H9 (cell line): Measurements from ENCODE around the gene ITPR1. TPM values are rescaled to one million over a fixed set of nuclear protein-coding genes. Genes with fewer than 3 reads are reported as not detected.

Experiments used
- DNase-seq: peaks from one replicate; pipeline ENCODE4 v3.0.0-alpha.2; 2017
- H2AFZ ChIP-seq: one replicate; pipeline ENCODE4 v1.6.1; 2013; ENCODE audit warnings: mild to moderate bottlenecking, low read length, control low read depth, moderate library complexity
- H2AK5ac ChIP-seq: 2 replicates; pipeline ENCODE4 v1.6.1; 2013; ENCODE audit warnings: low read length, control low read depth, mixed read lengths; ENCODE audit not compliant: insufficient read length
- H2BK120ac ChIP-seq: one replicate; pipeline ENCODE4 v1.6.1; 2013; ENCODE audit warnings: low read depth, mild to moderate bottlenecking, low read length, control low read depth, inconsistent platforms; ENCODE audit not compliant: poor library complexity, severe bottlenecking
- H2BK12ac ChIP-seq: 2 replicates; pipeline ENCODE4 v1.6.1; 2013; ENCODE audit warnings: low read length, control low read depth, mixed read lengths, low read depth; ENCODE audit not compliant: insufficient read length
- H2BK15ac ChIP-seq: 2 replicates; pipeline ENCODE4 v1.6.1; 2013; ENCODE audit warnings: low read depth, low read length, control low read depth
- H2BK20ac ChIP-seq: one replicate; pipeline ENCODE4 v1.6.1; 2013; ENCODE audit warnings: low read depth, mild to moderate bottlenecking, low read length, control low read depth, inconsistent platforms; ENCODE audit not compliant: poor library complexity, severe bottlenecking
- H2BK5ac ChIP-seq: 2 replicates; pipeline ENCODE4 v1.6.1; 2013; ENCODE audit warnings: low read length, control low read depth, mixed read lengths; ENCODE audit not compliant: insufficient read length
- H3K14ac ChIP-seq: 2 replicates; pipeline ENCODE4 v1.6.1; 2013; ENCODE audit warnings: low read length, control low read depth; ENCODE audit not compliant: insufficient read depth
- H3K18ac ChIP-seq: 2 replicates; pipeline ENCODE4 v1.6.1; 2013; ENCODE audit warnings: low read depth, mild to moderate bottlenecking, mixed read lengths, low read length, control low read depth; ENCODE audit not compliant: insufficient read length
- H3K23ac ChIP-seq: 2 replicates; pipeline ENCODE4 v1.6.1; 2013; ENCODE audit warnings: low read length, control low read depth, mixed read lengths, low read depth; ENCODE audit not compliant: insufficient read length
- H3K23me2 ChIP-seq: 2 replicates; pipeline ENCODE4 v1.6.1; 2013; ENCODE audit warnings: low read depth, mild to moderate bottlenecking, mixed read lengths, low read length, control low read depth; ENCODE audit not compliant: insufficient read length, poor library complexity, severe bottlenecking
- H3K27ac ChIP-seq: 2 replicates; pipeline ENCODE4 v1.5.1; 2013; ENCODE audit warnings: low read length, control low read depth, mixed read lengths, low read depth; ENCODE audit not compliant: insufficient read length
- H3K27me3 ChIP-seq: 2 replicates; pipeline ENCODE4 v1.6.1; 2013; ENCODE audit warnings: low read length, control low read depth, inconsistent platforms; ENCODE audit not compliant: insufficient read depth
- H3K4ac ChIP-seq: 2 replicates; pipeline ENCODE4 v1.6.1; 2013; ENCODE audit warnings: low read depth, mild to moderate bottlenecking, control low read depth, inconsistent platforms, low read length, moderate library complexity
- H3K4me1 ChIP-seq: 2 replicates; pipeline ENCODE4 v1.6.1; 2013; ENCODE audit warnings: low read length, control low read depth, inconsistent platforms; ENCODE audit not compliant: insufficient read depth
- H3K4me2 ChIP-seq: 2 replicates; pipeline ENCODE4 v1.6.1; 2013; ENCODE audit warnings: low read length, control low read depth, mixed read lengths; ENCODE audit not compliant: insufficient read length, insufficient read depth
- H3K56ac ChIP-seq: 2 replicates; pipeline ENCODE4 v1.6.1; 2013; ENCODE audit warnings: low read depth, mild to moderate bottlenecking, mixed read lengths, low read length, control low read depth; ENCODE audit not compliant: insufficient read length
- H3K79me1 ChIP-seq: 2 replicates; pipeline ENCODE4 v1.6.1; 2013; ENCODE audit warnings: low read depth, mild to moderate bottlenecking, moderate library complexity, low read length, control low read depth, inconsistent platforms; ENCODE audit not compliant: insufficient read depth, poor library complexity, severe bottlenecking
- H3K79me2 ChIP-seq: 2 replicates; pipeline ENCODE4 v1.6.1; 2013; ENCODE audit warnings: low read length, control low read depth, inconsistent platforms; ENCODE audit not compliant: insufficient read depth
- H3K9ac ChIP-seq: 2 replicates; pipeline ENCODE4 v1.6.1; 2013; ENCODE audit warnings: low read length, control low read depth, mixed read lengths; ENCODE audit not compliant: insufficient read length; ENCODE audit errors: extremely low read depth
- H3K9me3 ChIP-seq: one replicate; pipeline ENCODE4 v1.6.1; 2013; ENCODE audit warnings: low read depth, low read length, inconsistent platforms; ENCODE audit not compliant: control insufficient read depth
- H3T11ph ChIP-seq: one replicate; pipeline ENCODE4 v1.6.1; 2013; ENCODE audit warnings: mild to moderate bottlenecking, low read length, control low read depth, inconsistent platforms
- H4K20me1 ChIP-seq: one replicate; pipeline ENCODE4 v1.6.1; 2013; ENCODE audit not compliant: control insufficient read depth, insufficient read length, insufficient read depth
- H4K5ac ChIP-seq: 2 replicates; pipeline ENCODE4 v1.6.1; 2013; ENCODE audit warnings: low read depth, mild to moderate bottlenecking, mixed read lengths, low read length, control low read depth; ENCODE audit not compliant: insufficient read length
- H4K8ac ChIP-seq: replicated peaks from 2 replicates; pipeline ENCODE4 v1.6.1; 2013; ENCODE audit warnings: low read length, control low read depth, mixed read lengths, low read depth; ENCODE audit not compliant: insufficient read length
- H4K91ac ChIP-seq: 2 replicates; pipeline ENCODE4 v1.6.1; 2013; ENCODE audit warnings: low read depth, mild to moderate bottlenecking, moderate library complexity, mixed read lengths, low read length, control low read depth; ENCODE audit not compliant: insufficient read length
- H3K27ac Mint-ChIP-seq, 3 experiments: 2 replicates in 2 of 3; 3 replicates in 1 of 3; pipeline ENCODE4 v1.8.0; 2020 to 2021; ENCODE audit warnings: mixed read lengths in 3 of 3, mild to moderate bottlenecking in 1 of 3, moderate library complexity in 1 of 3
- H3K27me3 Mint-ChIP-seq: 2 replicates; pipeline ENCODE4 v1.8.0; 2021; ENCODE audit warnings: low read depth, mild to moderate bottlenecking, moderate library complexity, mixed read lengths
- H3K36me3 Mint-ChIP-seq, 3 experiments: 2 replicates in 2 of 3; 3 replicates in 1 of 3; pipeline ENCODE4 v1.8.0; 2020 to 2021; ENCODE audit warnings: low read depth in 3 of 3, mixed read lengths in 3 of 3; ENCODE audit not compliant: insufficient read depth in 1 of 3
- H3K4me1 Mint-ChIP-seq, 2 experiments: 2 replicates each; pipeline ENCODE4 v1.8.0; 2020; ENCODE audit warnings: mixed read lengths in 2 of 2
- H3K4me3 Mint-ChIP-seq, 2 experiments: 2 replicates in 1 of 2; 3 replicates in 1 of 2; pipeline ENCODE4 v1.8.0; 2020 to 2021; ENCODE audit warnings: mild to moderate bottlenecking in 2 of 2, mixed read lengths in 2 of 2, moderate library complexity in 1 of 2
- H3K9me3 Mint-ChIP-seq, 2 experiments: 2 replicates in 1 of 2; 3 replicates in 1 of 2; pipeline ENCODE4 v1.8.0; 2020; ENCODE audit warnings: mild to moderate bottlenecking in 2 of 2, mixed read lengths in 2 of 2, moderate library complexity in 1 of 2
- WGBS: extraction: QIAGEN DNeasy Blood & Tissue Kit; methylation state at CpG from one replicate; pipeline ENCODE4 v1.1.7; 2013; ENCODE audit warnings: missing lambda C conversion rate, low lambda C conversion rate, mixed read lengths; ENCODE audit not compliant: insufficient read length; ENCODE audit errors: extremely low coverage; 5-methylcytosine and 5-hydroxymethylcytosine counted together
- total RNA-seq: library from RNA; stranded (reverse); gene quantifications from 2 replicates; pipeline ENCODE4 v1.2.1, GENCODE V29; 2021
- TF ChIP-seq, protein P1 (sequence below): fragments of 200-600 bp; sonication (generic); conservative IDR thresholded peaks from 3 replicates; pipeline ENCODE4 v1.8.0; 2021; ENCODE audit warnings: antibody characterized with exemption, mild to moderate bottlenecking

Gene ITPR1
- total RNA-seq, 1 experiment from 2014 or later: 4.2 TPM

- Histone ChIP-seq H3K79me2 (no peaks in the 10 kb centered on the region), H4K91ac (no peak overlapping the region), H3K18ac (no peak overlapping the region), H3K56ac (no peak overlapping the region), H4K8ac (no peak overlapping the region), H2BK15ac (no peak overlapping the region), H2BK12ac (no peak overlapping the region), H3K9ac (no peak overlapping the region), H2BK20ac (no peak overlapping the region), H4K5ac (no peak overlapping the region), H3K23ac (no peak overlapping the region), H2AFZ (no peak overlapping the region), H3K9me3 (no peaks in the 10 kb centered on the region), H3K79me1 (no peaks in the 10 kb centered on the region), H3K4ac (no peak overlapping the region), H2AK5ac (no peak overlapping the region), H4K20me1 (no peaks in the 10 kb centered on the region), H2BK120ac (no peak overlapping the region), H3T11ph (no peak overlapping the region), H3K4me1 (no peaks in the 10 kb centered on the region; the same call in 1 of the 2 replicates), H3K27me3 (no peaks in the 10 kb centered on the region), H3K4me2 (no peak overlapping the region), H3K27ac (no peak overlapping the region), H2BK5ac (no peak overlapping the region), H3K14ac (no peak overlapping the region), H3K23me2 (no peaks in the 10 kb centered on the region)
- no peak for DNase-seq
- TF ChIP-seq, protein P1, sequence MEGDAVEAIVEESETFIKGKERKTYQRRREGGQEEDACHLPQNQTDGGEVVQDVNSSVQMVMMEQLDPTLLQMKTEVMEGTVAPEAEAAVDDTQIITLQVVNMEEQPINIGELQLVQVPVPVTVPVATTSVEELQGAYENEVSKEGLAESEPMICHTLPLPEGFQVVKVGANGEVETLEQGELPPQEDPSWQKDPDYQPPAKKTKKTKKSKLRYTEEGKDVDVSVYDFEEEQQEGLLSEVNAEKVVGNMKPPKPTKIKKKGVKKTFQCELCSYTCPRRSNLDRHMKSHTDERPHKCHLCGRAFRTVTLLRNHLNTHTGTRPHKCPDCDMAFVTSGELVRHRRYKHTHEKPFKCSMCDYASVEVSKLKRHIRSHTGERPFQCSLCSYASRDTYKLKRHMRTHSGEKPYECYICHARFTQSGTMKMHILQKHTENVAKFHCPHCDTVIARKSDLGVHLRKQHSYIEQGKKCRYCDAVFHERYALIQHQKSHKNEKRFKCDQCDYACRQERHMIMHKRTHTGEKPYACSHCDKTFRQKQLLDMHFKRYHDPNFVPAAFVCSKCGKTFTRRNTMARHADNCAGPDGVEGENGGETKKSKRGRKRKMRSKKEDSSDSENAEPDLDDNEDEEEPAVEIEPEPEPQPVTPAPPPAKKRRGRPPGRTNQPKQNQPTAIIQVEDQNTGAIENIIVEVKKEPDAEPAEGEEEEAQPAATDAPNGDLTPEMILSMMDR: no peak
- no CpG with 5 or more reads among the region's 10 CpGs for WGBS
- Mint-ChIP-seq H3K36me3 (no peaks in the 10 kb centered on the region), H3K9me3 (no peaks in the 10 kb centered on the region), H3K4me3 (no peak overlapping the region), H3K4me1 (peaks cover 22 to 24% of the 10 kb centered on the region in 2 experiments), H3K27me3 (no peaks in the 10 kb centered on the region), H3K27ac (no peak overlapping the region; a peak in 1 of 7 replicates)
These were observed 231.0 kb downstream of the ITPR1 start for GRCh38 chr3:4724051-4724629.
